Measurements from ENCODE around the gene HACD2. TPM values are rescaled to one million over a fixed set of nuclear protein-coding genes. Genes with fewer than 3 reads are reported as not detected.

The HACD2 gene
- total RNA-seq, 1 experiment from 2014 or later: 27.4 TPM

- H3K4me1 ChIP-seq (ENCODE audit: insufficient read depth, low read length): no peaks in the 10 kb centered on the region; the same call in 1 of the 2 replicates
- H2AK5ac ChIP-seq (ENCODE audit: insufficient read length, low read length): no peak overlapping the region
- H2BK120ac ChIP-seq (ENCODE audit: low read depth, low read length, poor library complexity, severe bottlenecking): no peak overlapping the region
- no peak overlapping the region for H3K9ac ChIP-seq (ENCODE audit: extremely low read depth, insufficient read length, low read length)
- no peak overlapping the region for H3K23ac ChIP-seq (ENCODE audit: insufficient read length, low read depth, low read length)
- 0 out of 2 replicates have a peak, but pooled peaks cover 2% of the 10 kb centered on the region for H3K27me3 ChIP-seq (ENCODE audit: insufficient read depth, low read length)
- no peak overlapping the region for H4K5ac ChIP-seq (ENCODE audit: insufficient read length, low read depth, low read length)
- H2BK15ac ChIP-seq (ENCODE audit: low read depth, low read length): no peak overlapping the region
- no peak for TF ChIP-seq CTCF (conservative IDR thresholded peaks at IDR 0.05)
- Mint-ChIP-seq H3K9me3 (no peaks in the 10 kb centered on the region), H3K27me3 (ENCODE audit: low read depth) (peaks cover 14% of the 10 kb centered on the region), H3K4me1 (peaks cover 0 to 9% of the 10 kb centered on the region in 2 experiments; a peak in 1 of 4 replicates), H3K27ac (no peak overlapping the region), H3K4me3 (no peak overlapping the region), H3K36me3 (ENCODE audit: insufficient read depth in 1 of 3, low read depth in 3 of 3) (no peaks in the 10 kb centered on the region)
- no peak overlapping the region for H3K4me2 ChIP-seq (ENCODE audit: insufficient read depth, insufficient read length, low read length)
- H3K79me1 ChIP-seq (ENCODE audit: insufficient read depth, low read depth, low read length, poor library complexity, severe bottlenecking): no peaks in the 10 kb centered on the region
- no peak overlapping the region for H2BK5ac ChIP-seq (ENCODE audit: insufficient read length, low read length)
- H2AFZ ChIP-seq (ENCODE audit: low read length): no peak overlapping the region
- no peaks in the 10 kb centered on the region for H3K9me3 ChIP-seq (ENCODE audit: control insufficient read depth, low read depth, low read length)
- no peak overlapping the region for H3K14ac ChIP-seq (ENCODE audit: insufficient read depth, low read length)
- no peak overlapping the region for H3K56ac ChIP-seq (ENCODE audit: insufficient read length, low read depth, low read length)
- H4K91ac ChIP-seq (ENCODE audit: insufficient read length, low read depth, low read length): no peak overlapping the region
- no peaks in the 10 kb centered on the region for H3K23me2 ChIP-seq (ENCODE audit: insufficient read length, low read depth, low read length, poor library complexity, severe bottlenecking)
- DNase-seq: no peak
- no peak overlapping the region for H3T11ph ChIP-seq (ENCODE audit: low read length)
- H3K18ac ChIP-seq (ENCODE audit: insufficient read length, low read depth, low read length): no peak overlapping the region
- H3K27ac ChIP-seq (ENCODE audit: insufficient read length, low read depth, low read length): no peak overlapping the region
- no CpG with 5 or more reads among the region's 15 CpGs for WGBS (ENCODE audit: extremely low coverage, insufficient read length, low lambda C conversion rate)
- no peak overlapping the region for H2BK20ac ChIP-seq (ENCODE audit: low read depth, low read length, poor library complexity, severe bottlenecking)
- no peaks in the 10 kb centered on the region for H3K79me2 ChIP-seq (ENCODE audit: insufficient read depth, low read length)
- no peak overlapping the region for H3K4ac ChIP-seq (ENCODE audit: low read depth, low read length)
- H4K20me1 ChIP-seq (ENCODE audit: control insufficient read depth, insufficient read depth, insufficient read length): no peaks in the 10 kb centered on the region
- no peak overlapping the region for H2BK12ac ChIP-seq (ENCODE audit: insufficient read length, low read depth, low read length)
- no peak overlapping the region for H4K8ac ChIP-seq (replicated peaks; ENCODE audit: insufficient read length, low read depth, low read length)
These were observed 107.7 kb downstream of the HACD2 start for GRCh38 chr3:123476967-123477750.

All from H9 (cell line).